ENCODE measurements around the gene C16orf74. TPM values are rescaled to one million over a fixed set of nuclear protein-coding genes. Genes with fewer than 3 reads are reported as not detected.

C16orf74 gene
- total RNA-seq, 4 donors from 2014 or later, result 0.52 to 1.9 (median 0.94) TPM; not detected in 1

DNA sequence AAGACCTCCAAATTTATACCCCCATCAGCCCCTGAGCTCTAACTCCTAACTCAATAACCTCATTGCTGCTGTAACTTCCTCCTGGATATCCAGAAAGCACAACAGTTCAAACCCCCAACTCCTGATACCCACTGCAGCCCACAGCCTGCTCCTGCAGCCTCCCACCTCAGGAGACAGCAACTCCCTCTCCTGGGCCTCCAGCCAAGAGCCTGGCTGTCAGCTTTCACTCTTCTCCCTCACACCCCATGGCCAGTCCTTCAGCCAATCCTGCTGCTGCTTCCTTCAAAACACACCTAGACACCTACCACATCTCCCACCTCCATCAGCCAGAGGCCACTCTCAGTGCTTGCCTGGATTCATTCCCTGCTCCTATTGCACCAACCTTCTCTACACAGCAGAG, 67.5 kb downstream of the C16orf74 start:
- Histone ChIP-seq H3K9me3 (no peaks in the 10 kb centered on the region), H3K4me1 (peaks cover 0 to 8% (median 3%) of the 10 kb centered on the region in 3 donors), H3K27me3 (no peaks in the 10 kb centered on the region), H3K4me3 (no peak overlapping the region), H3K27ac (no peak overlapping the region), H3K36me3 (peaks cover 0 to 10% of the 10 kb centered on the region in 2 donors)
- TF ChIP-seq EP300 (IDR thresholded peaks at IDR 0.05) (no peak), POLR2AphosphoS5 (IDR thresholded peaks at IDR 0.05) (no peak), POLR2A (IDR thresholded peaks at IDR 0.05) (no peak)
- TF ChIP-seq, protein P1, sequence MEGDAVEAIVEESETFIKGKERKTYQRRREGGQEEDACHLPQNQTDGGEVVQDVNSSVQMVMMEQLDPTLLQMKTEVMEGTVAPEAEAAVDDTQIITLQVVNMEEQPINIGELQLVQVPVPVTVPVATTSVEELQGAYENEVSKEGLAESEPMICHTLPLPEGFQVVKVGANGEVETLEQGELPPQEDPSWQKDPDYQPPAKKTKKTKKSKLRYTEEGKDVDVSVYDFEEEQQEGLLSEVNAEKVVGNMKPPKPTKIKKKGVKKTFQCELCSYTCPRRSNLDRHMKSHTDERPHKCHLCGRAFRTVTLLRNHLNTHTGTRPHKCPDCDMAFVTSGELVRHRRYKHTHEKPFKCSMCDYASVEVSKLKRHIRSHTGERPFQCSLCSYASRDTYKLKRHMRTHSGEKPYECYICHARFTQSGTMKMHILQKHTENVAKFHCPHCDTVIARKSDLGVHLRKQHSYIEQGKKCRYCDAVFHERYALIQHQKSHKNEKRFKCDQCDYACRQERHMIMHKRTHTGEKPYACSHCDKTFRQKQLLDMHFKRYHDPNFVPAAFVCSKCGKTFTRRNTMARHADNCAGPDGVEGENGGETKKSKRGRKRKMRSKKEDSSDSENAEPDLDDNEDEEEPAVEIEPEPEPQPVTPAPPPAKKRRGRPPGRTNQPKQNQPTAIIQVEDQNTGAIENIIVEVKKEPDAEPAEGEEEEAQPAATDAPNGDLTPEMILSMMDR (IDR thresholded peaks at IDR 0.05), result no peak
- no peak for ATAC-seq

DNA sequence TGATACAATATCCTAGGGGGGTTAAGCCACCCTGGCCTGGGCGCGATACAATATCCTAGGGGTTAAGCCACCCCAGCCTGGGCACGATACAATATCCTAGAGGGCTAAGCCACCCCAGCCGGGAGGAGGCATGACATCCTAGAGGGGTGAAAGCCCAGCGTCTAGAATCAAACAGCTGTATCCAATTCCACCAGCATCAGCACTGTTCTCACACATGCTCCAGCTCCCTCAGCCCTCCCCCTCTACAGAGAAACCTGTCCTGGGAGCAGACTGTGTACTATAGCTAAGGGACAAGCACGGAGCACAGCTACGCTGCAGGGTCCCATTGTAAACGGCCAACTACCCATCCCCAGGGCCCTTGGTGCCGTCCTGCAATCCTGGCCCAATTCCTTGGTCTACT, 68.4 kb downstream of the C16orf74 start:
- Histone ChIP-seq H3K4me3 (no peak overlapping the region), H3K36me3 (peaks cover 0 to 17% of the 10 kb centered on the region in 2 donors), H3K9me3 (no peaks in the 10 kb centered on the region), H3K27ac (no peak overlapping the region), H3K27me3 (no peaks in the 10 kb centered on the region), H3K4me1 (no peaks in the 10 kb centered on the region)
- 62 to 66% methylated on average over 4 to 7 of the region's 9 CpGs for WGBS, 2 donors (ENCODE audit: low coverage in 1 of 2)
- ATAC-seq, result no peak
- TF ChIP-seq POLR2A (IDR thresholded peaks at IDR 0.05), result no peak
- TF ChIP-seq POLR2AphosphoS5 (IDR thresholded peaks at IDR 0.05), result no peak
- TF ChIP-seq EP300 (IDR thresholded peaks at IDR 0.05), result no peak
- TF ChIP-seq, protein P1 (IDR thresholded peaks at IDR 0.05), result no peak

DNA sequence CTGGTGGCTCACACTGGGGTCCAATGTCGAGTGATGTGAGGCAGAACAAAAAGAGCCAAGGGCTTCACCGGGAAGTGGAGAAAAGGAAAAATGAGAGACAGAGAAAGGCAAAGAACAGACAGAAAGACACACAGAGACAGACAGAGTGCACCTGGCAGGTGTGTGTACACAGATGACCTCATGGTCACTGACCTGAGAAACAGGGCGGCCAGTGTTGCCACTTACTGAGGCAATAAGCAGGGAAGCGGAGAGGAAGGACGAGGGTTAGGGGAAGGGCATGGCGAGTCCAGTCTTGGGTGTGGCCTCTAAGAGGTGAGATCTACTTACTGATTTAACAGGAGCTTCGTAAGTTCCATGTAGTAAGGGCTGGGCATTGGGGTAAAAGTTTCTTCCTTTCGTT, 69.6 kb downstream of the C16orf74 start:
- no peak for ATAC-seq
- no peaks in the 10 kb centered on the region for H3K27me3 ChIP-seq
- H3K4me3 ChIP-seq, result no peak overlapping the region
- no peak for TF ChIP-seq EP300 (IDR thresholded peaks at IDR 0.05)
- TF ChIP-seq POLR2A (IDR thresholded peaks at IDR 0.05), result no peak
- no peak for TF ChIP-seq POLR2AphosphoS5 (IDR thresholded peaks at IDR 0.05)
- TF ChIP-seq, protein P1 (IDR thresholded peaks at IDR 0.05), result no peak
- H3K27ac ChIP-seq, result no peak overlapping the region
- 87 to 89% methylated on average over 6 to 8 of the region's 8 CpGs for WGBS, 2 donors (ENCODE audit: low coverage in 1 of 2)
- peaks cover 0 to 30% of the 10 kb centered on the region in 2 donors for H3K36me3 ChIP-seq
- no peaks in the 10 kb centered on the region for H3K9me3 ChIP-seq
- H3K4me1 ChIP-seq, result no peaks in the 10 kb centered on the region

DNA sequence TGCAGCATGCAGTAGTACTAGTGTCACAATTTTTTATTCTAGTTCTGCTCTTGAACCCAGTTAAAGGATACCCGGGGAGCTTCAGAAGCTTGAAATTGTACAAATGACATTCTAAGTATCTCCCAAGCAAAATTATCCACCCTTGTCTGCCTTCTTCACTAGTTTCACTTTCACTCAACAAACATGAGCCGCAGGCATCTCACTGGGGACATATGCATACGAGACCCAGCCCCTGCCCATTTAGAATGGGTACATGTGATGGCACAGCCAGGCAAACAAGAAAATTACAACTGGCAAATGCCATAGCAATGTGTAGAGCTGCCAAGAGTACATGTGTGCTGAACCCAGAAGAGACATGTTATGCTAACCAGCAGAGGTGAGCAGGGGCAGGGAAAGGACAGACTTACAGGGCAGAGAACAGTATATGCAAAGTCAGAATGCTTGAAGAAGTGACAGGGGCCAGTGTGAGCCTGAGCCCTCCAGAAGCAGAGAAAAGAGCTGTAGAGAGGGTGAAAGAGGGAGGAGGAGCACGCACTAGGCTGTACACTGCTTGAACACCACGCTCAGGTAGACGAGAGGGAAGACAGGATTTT, 70.4 kb downstream of the C16orf74 start:
- WGBS, 2 donors (ENCODE audit: low coverage in 1 of 2), result 80 to 95% methylated on average over 4 to 6 of the region's 6 CpGs

DNA sequence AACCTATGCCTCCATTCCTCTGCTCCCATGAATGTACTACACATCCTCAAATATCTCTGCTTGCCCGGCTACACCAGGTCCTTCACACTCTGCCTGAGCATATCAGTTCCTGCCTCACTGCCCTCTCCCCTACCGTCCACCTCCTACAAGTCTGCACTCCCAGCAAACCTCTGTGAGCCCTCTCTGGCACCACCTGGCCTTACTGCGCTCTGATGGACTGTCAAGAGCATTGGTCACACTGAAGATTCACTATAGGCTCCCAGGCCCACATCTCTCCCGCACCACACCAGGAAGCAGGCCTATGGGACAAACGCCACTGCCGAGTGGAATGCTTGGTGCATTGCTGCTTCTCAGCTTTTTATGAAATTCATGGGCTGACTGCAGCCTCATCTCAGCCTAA, 71.0 kb downstream of the C16orf74 start:
- Histone ChIP-seq H3K4me3 (no peak overlapping the region), H3K27ac (no peak overlapping the region), H3K9me3 (no peaks in the 10 kb centered on the region), H3K4me1 (no peaks in the 10 kb centered on the region), H3K27me3 (no peaks in the 10 kb centered on the region), H3K36me3 (peaks cover 0 to 42% of the 10 kb centered on the region in 2 donors)
- TF ChIP-seq POLR2A (IDR thresholded peaks at IDR 0.05) (no peak), EP300 (IDR thresholded peaks at IDR 0.05) (no peak), POLR2AphosphoS5 (IDR thresholded peaks at IDR 0.05) (no peak)
- TF ChIP-seq, protein P1 (IDR thresholded peaks at IDR 0.05), result no peak
- 83 to 89% methylated on average over 2 to 3 of the region's 6 CpGs for WGBS, 2 donors (ENCODE audit: low coverage in 1 of 2)
- ATAC-seq, result no peak

More for the DNA sequence above, 70.4 kb downstream of the C16orf74 start:
- Histone ChIP-seq H3K4me1 (no peaks in the 10 kb centered on the region), H3K9me3 (no peaks in the 10 kb centered on the region), H3K4me3 (no peak overlapping the region), H3K36me3 (peaks cover 0 to 37% of the 10 kb centered on the region in 2 donors), H3K27ac (no peak overlapping the region), H3K27me3 (no peaks in the 10 kb centered on the region)
- TF ChIP-seq EP300 (IDR thresholded peaks at IDR 0.05), result no peak
- TF ChIP-seq, protein P1 (IDR thresholded peaks at IDR 0.05), result no peak
- no peak for TF ChIP-seq POLR2A (IDR thresholded peaks at IDR 0.05)
- TF ChIP-seq POLR2AphosphoS5 (IDR thresholded peaks at IDR 0.05), result no peak
- no peak for ATAC-seq

All from gastroesophageal sphincter (tissue), 4 donors.